A549 (cell line): ENCODE results near the gene GBP4. TPM values are rescaled to one million over a fixed set of nuclear protein-coding genes. Genes with fewer than 3 reads are reported as not detected.
A peak's percentile ranks its signal among the peaks of the same experiment; 100 is the strongest.
"Not testable (repeated sequence)": the region's sequence is repeated elsewhere in the genome, so short reads cannot be mapped to it uniquely, and the experiment has no call there.

Experiments used
- ATAC-seq, 2 experiments: fragments of 200-7000 bp in 1 of 2; fragments of >200 bp in 1 of 2; cut with Nextera tagmentation in 1 of 2; cut with Tn5 transposase in 1 of 2; 3 replicates each; pipeline versions ENCODE4 v1.8.0 to v1.9.1; 2018 to 2020; ENCODE audit warnings: mild to moderate bottlenecking in 1 of 2, moderate library complexity in 1 of 2
- CTCF ChIA-PET: fragments of 300-600 bp; sonication (Branson Sonifier 250); formaldehyde crosslinking; extraction: SDS; loops from one replicate; lab custom pipeline; 2021; ENCODE audit warnings: antibody characterized with exemption, inconsistent platforms; lab: Yijun Ruan, JAX
- POLR2A ChIA-PET: fragments of 350-600 bp; formaldehyde crosslinking; extraction: SDS; loops from one replicate; lab custom pipeline; 2021; ENCODE audit warnings: antibody characterized with exemption, inconsistent platforms; lab: Yijun Ruan, JAX
- DNase-seq, 2 experiments: peaks; one replicate each; pipeline versions ENCODE4 v3.0.0 to v3.0.0-alpha.2; 2011 to 2016; ENCODE audit warnings: low read depth in 1 of 2, low spot score in 1 of 2
- FAIRE-seq: peaks from 2 replicates; lab custom pipeline; 2011; peaks lifted over from hg19 to GRCh38; lab: Jason Lieb, UNC
- H3K27ac ChIP-seq, 2 experiments: fragments of >200 bp; sonication (Bioruptor Twin); formaldehyde crosslinking; 3 replicates each; pipeline ENCODE4 v1.5.1; 2016 to 2017
- H3K4me1 ChIP-seq: fragments of >200 bp; sonication (Bioruptor Twin); formaldehyde crosslinking; 3 replicates; pipeline ENCODE4 v1.6.1; 2016
- H3K4me2 ChIP-seq: fragments of >200 bp; sonication (Bioruptor Twin); formaldehyde crosslinking; 3 replicates; pipeline ENCODE4 v1.6.1; 2016
- H3K4me3 ChIP-seq: fragments of >200 bp; sonication (Bioruptor Twin); formaldehyde crosslinking; 3 replicates; pipeline ENCODE4 v1.5.1; 2016
- H3K9me3 ChIP-seq: fragments of >200 bp; sonication (Bioruptor Twin); formaldehyde crosslinking; 3 replicates; pipeline ENCODE4 v1.6.1; 2016
- ATOH8 ChIP-seq: fragments of 250-450 bp; sonication (Bioruptor Pico); IDR thresholded peaks from 2 replicates; pipeline ENCODE4 v1.5.0; 2020; ENCODE audit warnings: low read depth, mild to moderate bottlenecking, moderate library complexity
- CBX2 ChIP-seq: fragments of 200-600 bp; sonication (generic); IDR thresholded peaks from 2 replicates; pipeline ENCODE4 v1.6.1; 2016; ENCODE audit warnings: low read depth, mild to moderate bottlenecking, borderline replicate concordance
- CTCF ChIP-seq: fragments of >200 bp; sonication (Bioruptor Twin); formaldehyde crosslinking; IDR thresholded peaks from 3 replicates; pipeline ENCODE4 v1.5.1; 2016
- EHF ChIP-seq: fragments of 250-450 bp; sonication (Bioruptor Pico); IDR thresholded peaks from 2 replicates; pipeline ENCODE4 v1.5.0; 2020; ENCODE audit warnings: mild to moderate bottlenecking
- EP300 ChIP-seq, 2 experiments: fragments of >200 bp; sonication (Bioruptor Twin); formaldehyde crosslinking; IDR thresholded peaks; 2 replicates in 1 of 2; 3 replicates in 1 of 2; pipeline ENCODE4 v1.6.1; 2016 to 2017
- ESRRA ChIP-seq: fragments of 150-350 bp; IDR thresholded peaks from 2 replicates; pipeline ENCODE4 v1.6.1; 2014; ENCODE audit warnings: mild to moderate bottlenecking, low read length, borderline replicate concordance
- GATA3 ChIP-seq: IDR thresholded peaks from 2 replicates; pipeline ENCODE4 v1.6.1; 2012; ENCODE audit warnings: borderline replicate concordance
- HDAC2 ChIP-seq: fragments of 200-600 bp; sonication (generic); IDR thresholded peaks from 2 replicates; pipeline ENCODE4 v1.6.1; 2016
- HES2 ChIP-seq: fragments of >200 bp; sonication (Bioruptor Twin); formaldehyde crosslinking; IDR thresholded peaks from 2 replicates; pipeline ENCODE4 v1.6.1; 2016
- HMGXB4 ChIP-seq: fragments of 250-450 bp; sonication (Bioruptor Pico); IDR thresholded peaks from 2 replicates; pipeline ENCODE4 v1.5.0; 2021; ENCODE audit warnings: mild to moderate bottlenecking, moderate library complexity, borderline replicate concordance
- MAFK ChIP-seq: fragments of 450-650 bp; IDR thresholded peaks from 2 replicates; pipeline ENCODE4 v1.6.1; 2014; ENCODE audit not compliant: partially characterized antibody
- NPAS2 ChIP-seq: fragments of 250-450 bp; sonication (Bioruptor Pico); IDR thresholded peaks from 2 replicates; pipeline ENCODE4 v1.8.0; 2022; ENCODE audit warnings: mild to moderate bottlenecking, moderate library complexity, borderline replicate concordance
- NR3C1 ChIP-seq: fragments of >200 bp; sonication (Bioruptor Twin); formaldehyde crosslinking; IDR thresholded peaks from 3 replicates; pipeline ENCODE4 v1.6.1; 2017
- PHF8 ChIP-seq: fragments of 200-600 bp; sonication (generic); IDR thresholded peaks from 2 replicates; pipeline ENCODE4 v1.6.1; 2016; ENCODE audit warnings: low read depth, mild to moderate bottlenecking, antibody characterized with exemption, moderate library complexity, borderline replicate concordance
- SREBF2 ChIP-seq: fragments of 450-650 bp; IDR thresholded peaks from 2 replicates; pipeline ENCODE4 v1.6.1; 2014; ENCODE audit warnings: mild to moderate bottlenecking, moderate library complexity
- TFCP2L1 ChIP-seq: fragments of 250-450 bp; sonication (Bioruptor Pico); IDR thresholded peaks from 2 replicates; pipeline ENCODE4 v1.5.0; 2021; ENCODE audit warnings: mild to moderate bottlenecking
- TP53 ChIP-seq: fragments of 250-450 bp; sonication (Bioruptor Pico); IDR thresholded peaks from 2 replicates; pipeline ENCODE4 v1.5.0; 2021; ENCODE audit warnings: mild to moderate bottlenecking, moderate library complexity
- USF2 ChIP-seq: fragments of 450-650 bp; IDR thresholded peaks from 2 replicates; pipeline ENCODE4 v1.6.1; 2014; ENCODE audit warnings: antibody characterized with exemption
- ZC3H11A ChIP-seq: fragments of 450-650 bp; IDR thresholded peaks from 2 replicates; pipeline ENCODE4 v1.6.1; 2014; ENCODE audit warnings: antibody characterized with exemption, mild to moderate bottlenecking
- ZNF302 ChIP-seq: fragments of 250-450 bp; sonication (Bioruptor Pico); IDR thresholded peaks from 2 replicates; pipeline ENCODE4 v1.9.0; 2021; ENCODE audit warnings: inconsistent platforms, mild to moderate bottlenecking, moderate library complexity
- WGBS: methylation state at CpG from one replicate; pipeline ENCODE4 v1.1.6; 2017; ENCODE audit errors: missing lambda C conversion rate; 5-methylcytosine and 5-hydroxymethylcytosine counted together
- polyA minus RNA-seq: library from RNA; depleted of rRNA, polyadenylated mRNA; stranded (reverse); fragments of >200 nt; gene quantifications from 2 replicates; pipeline ENCODE4 v1.2.3, GENCODE V29; 2011; rRNA and poly(A)+ RNA removed
- polyA plus RNA-seq, 4 experiments: library from polyadenylated mRNA; depleted of rRNA in 3 of 4; stranded (reverse); fragments of >200 nt; fragmentation: RNase III in 1 of 4; extraction: RNeasy Plus Mini Kit Qiagen cat#74134 plus additional on column Dnase treatment in 1 of 4; gene quantifications; 2 replicates in 3 of 4; 3 replicates in 1 of 4; pipeline ENCODE4 v1.2.3, GENCODE V29; 2011 to 2017

GBP4 gene, protein sequence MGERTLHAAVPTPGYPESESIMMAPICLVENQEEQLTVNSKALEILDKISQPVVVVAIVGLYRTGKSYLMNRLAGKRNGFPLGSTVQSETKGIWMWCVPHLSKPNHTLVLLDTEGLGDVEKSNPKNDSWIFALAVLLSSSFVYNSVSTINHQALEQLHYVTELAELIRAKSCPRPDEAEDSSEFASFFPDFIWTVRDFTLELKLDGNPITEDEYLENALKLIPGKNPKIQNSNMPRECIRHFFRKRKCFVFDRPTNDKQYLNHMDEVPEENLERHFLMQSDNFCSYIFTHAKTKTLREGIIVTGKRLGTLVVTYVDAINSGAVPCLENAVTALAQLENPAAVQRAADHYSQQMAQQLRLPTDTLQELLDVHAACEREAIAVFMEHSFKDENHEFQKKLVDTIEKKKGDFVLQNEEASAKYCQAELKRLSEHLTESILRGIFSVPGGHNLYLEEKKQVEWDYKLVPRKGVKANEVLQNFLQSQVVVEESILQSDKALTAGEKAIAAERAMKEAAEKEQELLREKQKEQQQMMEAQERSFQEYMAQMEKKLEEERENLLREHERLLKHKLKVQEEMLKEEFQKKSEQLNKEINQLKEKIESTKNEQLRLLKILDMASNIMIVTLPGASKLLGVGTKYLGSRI
- polyA plus RNA-seq (2011; rRNA removed), result not detected in 2 replicates
- polyA plus RNA-seq (2012; cell fraction: cytosol; rRNA removed), result not detected in 2 replicates
- polyA plus RNA-seq (2012; cell fraction: nucleus; rRNA removed), result not detected in 2 replicates
- polyA plus RNA-seq (2017; fragmentation: RNase III; extraction: RNeasy Plus Mini Kit Qiagen cat#74134 plus additional on column Dnase treatment), result not detected in 3 replicates
- 0.04 TPM in 1 of 2 replicates, not detected in the other for polyA minus RNA-seq

- FAIRE-seq (no peak), DNase-seq (peak in 1 of 2 experiments; percentile 0)
- Histone ChIP-seq H3K4me3 (no peak within 1 kb of the TSS), H3K27ac (no peak within 1 kb of the TSS), H3K4me1 (no peaks in the 10 kb centered on the region), H3K4me2 (no peak within 1 kb of the TSS; the same call in 2 of the 3 replicates), H3K9me3 (no peaks in the 10 kb centered on the region)
- WGBS, result 20% methylated on average over 17 of the region's 21 CpGs
- CTCF ChIA-PET, result no interaction called here
- TF ChIP-seq TP53 (CRISPR knock-in tag) (no peak), ZNF302 (CRISPR knock-in tag) (no peak), PHF8 (no peak), NPAS2 (no peak), HMGXB4 (no peak), CBX2 (no peak), ATOH8 (no peak)
- TF ChIP-seq, all 56 proteins: peak for 0
- POLR2A ChIA-PET, result no interaction called here
- peak; percentile 33 to 39; a peak in 5 of 6 replicates for ATAC-seq
Observed at GRCh38 chr1:89198491-89199072, at the start of gene GBP4. Gene GBP4 (minus strand): TSS chr1:89198942. CDS start chr1:89198834, 108 bp downstream.

DNA sequence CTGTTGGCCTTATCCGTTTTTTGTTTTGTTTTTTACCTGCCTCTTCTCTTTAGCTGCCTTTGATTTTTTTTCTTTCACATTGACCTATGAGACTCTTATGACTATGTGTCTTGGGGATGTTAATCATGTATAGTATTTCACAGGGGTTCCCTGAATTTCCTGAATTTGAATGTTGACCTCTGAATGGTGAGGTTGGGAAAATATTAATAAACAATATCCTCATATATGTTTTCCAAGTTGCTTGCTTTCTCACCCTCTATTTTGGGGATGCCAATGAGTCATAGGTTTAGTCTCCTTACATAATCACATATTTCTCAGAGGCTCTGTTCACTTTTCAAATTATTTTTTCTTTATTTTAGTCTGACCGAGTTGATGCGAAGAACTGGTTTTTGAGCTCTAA, 44.3 kb upstream of the GBP4 start:
- FAIRE-seq, result no peak
- Histone ChIP-seq H3K4me1 (no peaks in the 10 kb centered on the region), H3K4me3 (no peak overlapping the region), H3K9me3 (no peaks in the 10 kb centered on the region), H3K4me2 (no peak overlapping the region), H3K27ac (no peak overlapping the region)
- no peak for TF ChIP-seq HES2
- TF ChIP-seq EP300 (IDR thresholded peaks at IDR 0.05), result no peak
- no peak for TF ChIP-seq HDAC2
- no peak for TF ChIP-seq TFCP2L1 (CRISPR knock-in tag)
- TF ChIP-seq CTCF, result no peak
- TF ChIP-seq ZC3H11A, result no peak
- ChIA-PET CTCF (interaction anchor here (1.1 kb wide), 1 partner anchor 53 kb away, joined by 4 read pairs; no protein-coding TSS in a partner anchor), POLR2A (no interaction called here)
- WGBS, result 42% methylated on average over 3 of the region's 3 CpGs
- no peak for ATAC-seq
- DNase-seq, result no peak

DNA sequence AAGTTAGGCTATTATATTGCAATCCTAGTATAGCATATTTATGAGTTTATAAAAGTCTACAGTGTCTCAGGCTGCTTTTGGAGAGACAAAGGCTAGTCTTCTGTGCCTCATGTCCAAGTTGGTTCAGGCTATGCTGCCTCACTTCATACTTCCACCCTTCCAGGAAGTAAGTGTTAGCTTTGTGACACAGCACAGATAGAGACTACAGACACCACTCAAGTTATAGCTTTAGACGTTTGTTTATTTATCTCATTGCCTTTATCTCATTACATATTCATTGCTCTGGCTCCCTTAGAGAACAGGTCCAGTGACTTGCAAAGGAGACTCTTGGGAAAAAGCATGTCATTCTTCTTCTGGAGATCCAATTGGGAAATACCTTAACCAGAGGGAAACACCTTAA, 22.6 kb upstream of the GBP4 start:
- WGBS, result 0% methylated on average over 1 of the region's 1 CpG
- FAIRE-seq (no peak), DNase-seq (no peak), ATAC-seq (no peak)
- Histone ChIP-seq H3K27ac (no peak overlapping the region), H3K4me1 (no peaks in the 10 kb centered on the region), H3K4me2 (no peak overlapping the region), H3K9me3 (no peaks in the 10 kb centered on the region), H3K4me3 (no peak overlapping the region)
- CTCF ChIA-PET, result no interaction called here
- TF ChIP-seq USF2 (no peak), NR3C1 (no peak), MAFK (no peak), SREBF2 (no peak), PHF8 (no peak), GATA3 (no peak), ESRRA (no peak), EHF (CRISPR knock-in tag) (no peak)
- TF ChIP-seq, all 56 proteins: peak for 0
- POLR2A ChIA-PET, result no interaction called here

- ATAC-seq, DNase-seq, H3K4me3 ChIP-seq, H3K4me1 ChIP-seq, H3K4me2 ChIP-seq, POLR2A ChIA-PET, FAIRE-seq, H3K27ac ChIP-seq, H3K9me3 ChIP-seq, CTCF ChIA-PET: not testable (repeated sequence)
Observed at GRCh38 chr1:89219851-89220250, 21.1 kb upstream of the GBP4 start.
